Thoracic aorta (tissue), 2 donors: Measurements from ENCODE around the gene SLC6A2. TPM values are rescaled to one million over a fixed set of nuclear protein-coding genes. Genes with fewer than 3 reads are reported as not detected.

ENCODE experiments used
- ATAC-seq: fragments of 150-250 bp; one replicate; pipeline ENCODE4 v1.8.0; 2017; ENCODE audit warnings: low read depth; ENCODE audit not compliant: insufficient number of reproducible peaks, low FRiP score
- DNase-seq: peaks from one replicate; pipeline ENCODE4 v3.0.0-alpha.2; 2020; ENCODE audit warnings: low spot score
- H3K27ac ChIP-seq, 2 donors: fragments of 200-600 bp; sonication (generic); 1 replicate in 1 of 2; 2 replicates in 1 of 2; pipeline ENCODE4 v1.5.1; 2016; ENCODE audit warnings: mild to moderate bottlenecking in 2 of 2, moderate library complexity in 2 of 2
- H3K27me3 ChIP-seq: fragments of 200-600 bp; sonication (generic); replicated peaks from 2 replicates; pipeline ENCODE4 v1.6.0; 2016; ENCODE audit warnings: mild to moderate bottlenecking; ENCODE audit not compliant: insufficient read depth
- H3K36me3 ChIP-seq: fragments of 200-600 bp; sonication (generic); one replicate; pipeline ENCODE4 v1.5.1; 2016
- H3K4me1 ChIP-seq, 2 donors: fragments of 200-600 bp; sonication (generic); 1 replicate in 1 of 2; 2 replicates in 1 of 2; pipeline versions ENCODE4 v1.5.1 to v1.6.0; 2016; ENCODE audit warnings: low read depth in 2 of 2, mild to moderate bottlenecking in 1 of 2; ENCODE audit not compliant: control insufficient read depth in 1 of 2
- H3K4me3 ChIP-seq: fragments of 200-600 bp; sonication (generic); 2 replicates; pipeline ENCODE4 v1.5.1; 2016; ENCODE audit warnings: mild to moderate bottlenecking
- H3K9me3 ChIP-seq: fragments of 200-600 bp; sonication (generic); 2 replicates; pipeline ENCODE4 v1.5.1; 2016
- total RNA-seq, 2 donors: library from RNA; depleted of rRNA; stranded (reverse); fragments of >200 nt; gene quantifications; one replicate each; pipeline versions ENCODE4 v1.1.0 to v1.2.3, GENCODE V29; 2016
- TF ChIP-seq, protein P1 (sequence below): fragments of 200-600 bp; sonication (generic); IDR thresholded peaks from one replicate; pipeline ENCODE4 v1.5.1; 2019; ENCODE audit warnings: antibody characterized with exemption

SLC6A2 gene
- total RNA-seq, 2 donors from 2014 or later = 0.85 TPM; not detected in 1

- Histone ChIP-seq H3K27me3 (no peaks in the 10 kb centered on the region), H3K27ac (no peak overlapping the region), H3K4me1 (no peaks in the 10 kb centered on the region), H3K4me3 (no peak overlapping the region), H3K9me3 (no peaks in the 10 kb centered on the region), H3K36me3 (no peaks in the 10 kb centered on the region)
- no peak for DNase-seq
- ATAC-seq = no peak
- TF ChIP-seq, protein P1, sequence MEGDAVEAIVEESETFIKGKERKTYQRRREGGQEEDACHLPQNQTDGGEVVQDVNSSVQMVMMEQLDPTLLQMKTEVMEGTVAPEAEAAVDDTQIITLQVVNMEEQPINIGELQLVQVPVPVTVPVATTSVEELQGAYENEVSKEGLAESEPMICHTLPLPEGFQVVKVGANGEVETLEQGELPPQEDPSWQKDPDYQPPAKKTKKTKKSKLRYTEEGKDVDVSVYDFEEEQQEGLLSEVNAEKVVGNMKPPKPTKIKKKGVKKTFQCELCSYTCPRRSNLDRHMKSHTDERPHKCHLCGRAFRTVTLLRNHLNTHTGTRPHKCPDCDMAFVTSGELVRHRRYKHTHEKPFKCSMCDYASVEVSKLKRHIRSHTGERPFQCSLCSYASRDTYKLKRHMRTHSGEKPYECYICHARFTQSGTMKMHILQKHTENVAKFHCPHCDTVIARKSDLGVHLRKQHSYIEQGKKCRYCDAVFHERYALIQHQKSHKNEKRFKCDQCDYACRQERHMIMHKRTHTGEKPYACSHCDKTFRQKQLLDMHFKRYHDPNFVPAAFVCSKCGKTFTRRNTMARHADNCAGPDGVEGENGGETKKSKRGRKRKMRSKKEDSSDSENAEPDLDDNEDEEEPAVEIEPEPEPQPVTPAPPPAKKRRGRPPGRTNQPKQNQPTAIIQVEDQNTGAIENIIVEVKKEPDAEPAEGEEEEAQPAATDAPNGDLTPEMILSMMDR = no peak
Measured at GRCh38 chr16:55706739-55707384, 51.1 kb downstream of the SLC6A2 start.

DNA sequence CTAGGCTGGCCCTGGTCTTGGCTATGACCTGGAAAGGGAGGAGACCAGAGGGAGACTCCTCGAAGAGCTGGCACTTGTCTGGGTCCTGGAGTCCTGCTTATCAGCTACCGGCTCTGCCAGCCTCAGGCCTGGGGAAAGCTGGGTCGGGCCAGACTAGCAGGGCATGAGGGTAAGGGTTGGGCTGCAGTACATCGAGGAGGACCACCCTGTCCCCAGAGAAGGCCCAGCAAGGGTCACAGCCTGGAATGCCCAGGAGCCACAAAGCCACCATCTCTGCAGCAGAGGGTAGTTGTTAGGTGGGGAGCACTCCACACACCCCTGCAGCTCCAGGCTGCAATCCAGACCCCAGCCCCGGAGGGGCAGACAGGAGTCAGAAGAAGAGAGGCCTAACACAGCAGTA is 54.0 kb downstream of the SLC6A2 start:
- no peaks in the 10 kb centered on the region for H3K4me1 ChIP-seq
- no peak for ATAC-seq
- H3K27ac ChIP-seq = no peak overlapping the region
- TF ChIP-seq, protein P1 = no peak
- no peaks in the 10 kb centered on the region for H3K36me3 ChIP-seq
- no peak overlapping the region for H3K4me3 ChIP-seq
- no peaks in the 10 kb centered on the region for H3K9me3 ChIP-seq
- no peaks in the 10 kb centered on the region for H3K27me3 ChIP-seq
- DNase-seq = no peak

GRCh38 chr16:55710466-55710865 is 54.7 kb downstream of the SLC6A2 start:
- DNase-seq = no peak
- no peaks in the 10 kb centered on the region for H3K27me3 ChIP-seq

DNA sequence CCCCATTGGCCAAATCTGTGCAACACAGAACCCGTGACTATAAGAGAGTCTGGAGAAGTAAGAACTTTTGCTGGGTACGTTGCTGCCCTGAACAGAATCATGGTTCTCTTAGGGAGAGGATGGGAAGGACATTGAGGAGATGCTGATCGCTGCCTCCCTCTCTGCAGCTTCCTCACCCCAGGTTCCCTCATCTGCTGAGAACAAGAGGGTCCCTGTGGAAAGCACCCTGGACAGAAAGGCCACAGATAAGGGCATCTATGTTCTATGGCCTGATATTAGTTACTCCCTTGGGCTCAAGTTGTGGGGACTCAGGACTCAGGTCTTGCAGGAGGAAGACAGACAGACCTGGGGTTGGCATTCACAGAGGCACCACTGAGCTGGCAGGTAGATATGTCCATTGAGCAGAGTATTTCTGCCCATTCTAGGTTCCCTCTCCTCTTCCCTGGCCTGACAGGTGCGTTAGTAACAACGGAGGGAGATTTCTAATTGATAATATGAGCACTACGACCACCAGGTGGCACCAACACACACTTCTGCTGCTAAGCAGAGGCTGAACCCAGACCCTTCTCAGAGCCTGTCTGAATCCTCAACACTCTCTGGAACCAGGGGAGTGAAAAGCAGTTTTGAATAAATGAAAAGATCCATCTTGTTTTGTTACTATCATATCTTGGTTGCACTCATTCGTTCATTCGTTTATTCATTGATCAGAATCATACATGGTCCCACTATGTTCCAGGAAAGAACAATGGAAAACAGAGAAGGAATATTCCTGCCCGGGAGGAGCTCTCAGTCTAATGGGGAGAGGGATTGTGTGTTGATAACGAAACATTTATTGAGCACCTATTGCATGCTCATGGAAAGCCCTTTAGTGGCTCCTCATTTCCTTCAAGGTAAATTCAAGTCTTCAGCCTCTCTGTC is 56.4 kb downstream of the SLC6A2 start:
- TF ChIP-seq, protein P1 = peak; percentile 61
- Histone ChIP-seq H3K4me1 (no peaks in the 10 kb centered on the region), H3K36me3 (no peaks in the 10 kb centered on the region), H3K9me3 (no peaks in the 10 kb centered on the region), H3K27ac (no peak overlapping the region), H3K27me3 (no peaks in the 10 kb centered on the region), H3K4me3 (no peak overlapping the region)
- ATAC-seq (no peak), DNase-seq (no peak)

More at GRCh38 chr16:55710466-55710865, 54.7 kb downstream of the SLC6A2 start:
- no peak for ATAC-seq
- no peaks in the 10 kb centered on the region for H3K9me3 ChIP-seq
- TF ChIP-seq, protein P1 = no peak
- H3K27ac ChIP-seq = no peak overlapping the region
- H3K36me3 ChIP-seq = no peaks in the 10 kb centered on the region
- no peaks in the 10 kb centered on the region for H3K4me1 ChIP-seq
- H3K4me3 ChIP-seq = no peak overlapping the region

- Histone ChIP-seq H3K27ac (no peak overlapping the region), H3K4me1 (no peaks in the 10 kb centered on the region), H3K36me3 (no peaks in the 10 kb centered on the region), H3K4me3 (no peak overlapping the region), H3K27me3 (no peaks in the 10 kb centered on the region), H3K9me3 (no peaks in the 10 kb centered on the region)
- DNase-seq = no peak
- TF ChIP-seq, protein P1 = no peak
- no peak for ATAC-seq
Measured at GRCh38 chr16:55713103-55713502, 57.3 kb downstream of the SLC6A2 start.
